ENCODE measurements around the gene HRAS.

HRAS gene

DNA sequence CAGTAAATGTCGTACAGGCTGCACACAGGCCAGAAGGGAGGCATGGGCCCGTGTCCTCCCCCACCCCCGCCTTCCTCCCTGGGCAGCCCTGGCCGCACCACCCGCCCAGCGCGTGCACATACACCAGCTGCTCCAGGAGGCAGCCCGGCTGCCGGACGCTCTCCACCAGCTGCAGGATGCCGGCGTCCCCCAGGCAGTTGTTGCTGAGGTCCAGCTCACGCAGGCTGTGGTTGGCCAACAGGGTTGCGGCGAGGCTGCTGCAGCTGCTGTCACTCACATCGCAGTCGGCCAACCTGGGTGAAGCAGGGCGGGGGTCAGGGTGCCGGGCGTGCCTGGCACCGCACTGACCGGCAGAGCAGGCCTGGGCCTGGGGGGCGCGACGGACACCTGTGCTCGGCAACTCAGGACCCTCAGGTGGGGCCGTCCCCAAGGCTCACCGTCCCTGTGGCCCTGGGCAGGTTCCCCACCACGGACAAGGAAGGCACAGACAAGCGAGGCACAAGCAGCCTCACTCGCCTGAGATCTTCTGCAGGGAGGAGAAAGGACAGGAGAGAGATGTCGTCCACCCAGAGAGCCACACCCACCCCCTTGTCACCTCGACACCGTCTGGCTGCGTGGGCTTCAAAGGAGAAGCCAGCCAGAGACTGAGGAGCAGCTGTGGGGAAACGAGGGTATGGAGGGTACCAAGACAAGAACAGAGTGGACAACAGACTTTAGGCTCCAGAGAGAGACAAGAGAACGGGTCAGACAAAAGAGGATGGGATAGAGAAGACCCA lies 40.4 kb downstream of the HRAS start:
- H3K27ac ChIP-seq = no peak overlapping the region
- no peak overlapping the region for H3K4me3 ChIP-seq
- TF ChIP-seq FOXP2 (optimal IDR thresholded peaks at IDR 0.05; ENCODE audit: control extremely low read depth, extremely low read length, insufficient read depth) (no peak), POLR2AphosphoS5 (IDR thresholded peaks at IDR 0.05; ENCODE audit: borderline replicate concordance, low read depth, low read length) (no peak), EZH2 (IDR thresholded peaks at IDR 0.05) (no peak)
- no peak for DNase-seq (ENCODE audit: low read depth, low spot score)
- H3K9ac ChIP-seq (ENCODE audit: insufficient read length) = no peak overlapping the region
- H3K9me3 ChIP-seq (ENCODE audit: low read depth, low read length) = no peaks in the 10 kb centered on the region
- peaks cover 51% of the 10 kb centered on the region for H3K36me3 ChIP-seq (ENCODE audit: insufficient read depth, low read length)

DNA sequence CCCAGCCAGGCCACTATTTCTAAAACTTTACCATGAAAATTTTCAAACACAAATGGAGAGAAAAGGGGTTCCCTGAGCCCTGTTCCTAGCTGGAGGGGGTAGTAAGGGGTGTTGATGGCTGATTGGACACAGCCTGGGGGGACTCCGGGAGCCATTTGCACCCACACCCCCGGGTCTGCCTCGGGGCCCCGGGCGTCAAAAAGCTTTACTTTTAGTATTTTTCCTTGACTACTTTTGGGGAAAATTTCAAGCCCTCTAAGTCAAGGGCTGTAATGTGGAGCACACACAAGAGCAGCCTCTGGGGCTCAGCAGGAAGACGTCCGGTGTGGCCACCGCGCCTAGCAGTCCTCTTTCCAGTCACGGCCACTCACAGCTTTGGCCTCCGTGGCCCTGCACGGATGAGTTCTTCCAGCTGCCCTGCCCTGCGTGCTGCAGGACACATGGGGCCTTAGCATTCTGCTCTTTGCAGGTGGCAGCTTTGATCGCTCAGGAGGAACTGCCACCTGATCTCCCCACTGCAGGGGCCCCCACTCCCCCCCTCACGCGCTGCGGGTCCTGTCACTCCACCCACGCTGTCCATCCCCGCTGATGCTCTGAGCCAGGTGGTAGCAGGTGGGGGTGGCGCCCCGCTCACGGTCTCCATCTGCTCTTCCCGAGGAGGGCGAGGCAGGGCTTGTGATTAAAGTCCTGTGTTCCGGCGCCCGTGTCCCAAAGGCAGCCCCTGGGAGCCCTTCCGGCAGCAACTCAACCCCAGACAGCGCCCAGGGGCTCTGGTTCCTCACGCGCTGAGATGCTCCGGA lies 42.7 kb downstream of the HRAS start:
- TF ChIP-seq POLR2AphosphoS5 (IDR thresholded peaks at IDR 0.05; ENCODE audit: borderline replicate concordance, low read depth, low read length) (no peak), FOXP2 (optimal IDR thresholded peaks at IDR 0.05; ENCODE audit: control extremely low read depth, extremely low read length, insufficient read depth) (no peak), EZH2 (IDR thresholded peaks at IDR 0.05) (no peak)
- no peak for DNase-seq (ENCODE audit: low read depth, low spot score)
- Histone ChIP-seq H3K4me3 (no peak overlapping the region), H3K36me3 (ENCODE audit: insufficient read depth, low read length) (peaks cover 28% of the 10 kb centered on the region), H3K27ac (0 out of 2 replicates have a peak overlapping the region, but pooled peaks have one; percentile 13), H3K9me3 (ENCODE audit: low read depth, low read length) (no peaks in the 10 kb centered on the region), H3K9ac (ENCODE audit: insufficient read length) (no peak overlapping the region)

DNA sequence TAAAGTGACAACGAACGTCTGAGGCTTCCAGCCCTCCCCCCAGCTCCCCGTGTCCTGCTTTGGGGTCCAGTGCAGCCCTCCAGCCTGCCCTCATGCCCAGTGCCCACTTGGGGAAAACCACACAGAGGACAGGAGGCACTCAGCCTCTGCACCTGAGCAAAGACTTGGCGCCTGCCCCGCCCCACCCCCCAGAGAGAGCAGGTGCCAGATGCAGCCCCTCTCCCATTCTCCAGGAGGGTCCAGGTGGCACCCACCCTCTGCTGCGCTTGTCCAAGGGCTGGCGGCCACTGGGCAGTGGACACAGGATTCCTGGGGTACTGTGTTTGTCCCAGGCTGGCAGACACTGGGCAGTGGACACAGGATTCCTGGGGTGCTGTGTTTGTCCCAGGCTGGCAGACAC lies 44.0 kb downstream of the HRAS start:
- TF ChIP-seq POLR2AphosphoS5 (IDR thresholded peaks at IDR 0.05; ENCODE audit: borderline replicate concordance, low read depth, low read length) = no peak
- TF ChIP-seq EZH2 (IDR thresholded peaks at IDR 0.05) = no peak
- TF ChIP-seq FOXP2 (optimal IDR thresholded peaks at IDR 0.05; ENCODE audit: control extremely low read depth, extremely low read length, insufficient read depth) = no peak
- H3K9ac ChIP-seq (ENCODE audit: insufficient read length) = no peak overlapping the region
- H3K9me3 ChIP-seq (ENCODE audit: low read depth, low read length) = no peaks in the 10 kb centered on the region
- H3K4me3 ChIP-seq = no peak overlapping the region
- H3K36me3 ChIP-seq (ENCODE audit: insufficient read depth, low read length) = peaks cover 16% of the 10 kb centered on the region; the same call in 1 of the 2 replicates
- no peak overlapping the region for H3K27ac ChIP-seq
- DNase-seq (ENCODE audit: low read depth, low spot score) = no peak

DNA sequence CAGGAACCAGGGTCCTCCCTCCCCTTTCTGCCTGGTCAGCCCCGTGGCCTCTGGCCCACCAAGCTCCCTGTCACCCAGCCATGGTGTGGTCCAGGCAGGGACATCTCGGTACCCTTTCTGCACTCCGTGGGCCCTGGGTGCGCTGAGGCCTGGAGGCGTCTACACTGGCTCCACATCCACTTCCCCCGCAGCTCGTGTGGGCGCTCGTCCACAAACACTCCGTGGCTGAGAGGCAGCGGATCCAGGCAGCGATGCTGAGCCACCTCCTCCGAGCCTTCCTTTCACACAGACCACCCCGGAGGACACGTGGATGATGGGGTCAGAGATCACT lies 44.5 kb downstream of the HRAS start:
- no peak for DNase-seq (ENCODE audit: low read depth, low spot score)
- Histone ChIP-seq H3K9me3 (ENCODE audit: low read depth, low read length) (no peaks in the 10 kb centered on the region), H3K27ac (no peak overlapping the region), H3K36me3 (ENCODE audit: insufficient read depth, low read length) (peaks cover 16% of the 10 kb centered on the region; the same call in 1 of the 2 replicates), H3K4me3 (no peak overlapping the region), H3K9ac (ENCODE audit: insufficient read length) (no peak overlapping the region)
- TF ChIP-seq POLR2AphosphoS5 (IDR thresholded peaks at IDR 0.05; ENCODE audit: borderline replicate concordance, low read depth, low read length) (no peak), FOXP2 (optimal IDR thresholded peaks at IDR 0.05; ENCODE audit: control extremely low read depth, extremely low read length, insufficient read depth) (no peak)

GRCh38 chr11:490186-490929 lies 45.0 kb downstream of the HRAS start:
- Histone ChIP-seq H3K36me3 (ENCODE audit: insufficient read depth, low read length) (peaks cover 11% of the 10 kb centered on the region; the same call in 1 of the 2 replicates), H3K4me3 (no peak overlapping the region), H3K9ac (ENCODE audit: insufficient read length) (no peak overlapping the region), H3K27ac (no peak overlapping the region), H3K9me3 (ENCODE audit: low read depth, low read length) (no peaks in the 10 kb centered on the region)
- DNase-seq (ENCODE audit: low read depth, low spot score) = no peak
- TF ChIP-seq FOXP2 (optimal IDR thresholded peaks at IDR 0.05; ENCODE audit: control extremely low read depth, extremely low read length, insufficient read depth) (no peak), EZH2 (IDR thresholded peaks at IDR 0.05) (no peak), POLR2AphosphoS5 (IDR thresholded peaks at IDR 0.05; ENCODE audit: borderline replicate concordance, low read depth, low read length) (no peak)

GRCh38 chr11:489610-490185 lies 45.7 kb downstream of the HRAS start:
- TF ChIP-seq POLR2AphosphoS5 (IDR thresholded peaks at IDR 0.05; ENCODE audit: borderline replicate concordance, low read depth, low read length) = no peak
- TF ChIP-seq FOXP2 (optimal IDR thresholded peaks at IDR 0.05; ENCODE audit: control extremely low read depth, extremely low read length, insufficient read depth) = no peak
- TF ChIP-seq EZH2 (IDR thresholded peaks at IDR 0.05) = no peak

GRCh38 chr11:488992-489391 lies 46.4 kb downstream of the HRAS start:
- no peak for DNase-seq (ENCODE audit: low read depth, low spot score)
- no peak for TF ChIP-seq FOXP2 (optimal IDR thresholded peaks at IDR 0.05; ENCODE audit: control extremely low read depth, extremely low read length, insufficient read depth)
- Histone ChIP-seq H3K36me3 (ENCODE audit: insufficient read depth, low read length) (peaks cover 3% of the 10 kb centered on the region; the same call in 1 of the 2 replicates), H3K9ac (ENCODE audit: insufficient read length) (no peak overlapping the region), H3K4me3 (no peak overlapping the region), H3K9me3 (ENCODE audit: low read depth, low read length) (no peaks in the 10 kb centered on the region), H3K27ac (no peak overlapping the region)

More at GRCh38 chr11:489610-490185, 45.7 kb downstream of the HRAS start:
- Histone ChIP-seq H3K4me3 (no peak overlapping the region), H3K9ac (ENCODE audit: insufficient read length) (no peak overlapping the region), H3K9me3 (ENCODE audit: low read depth, low read length) (no peaks in the 10 kb centered on the region), H3K27ac (no peak overlapping the region), H3K36me3 (ENCODE audit: insufficient read depth, low read length) (peaks cover 9% of the 10 kb centered on the region; the same call in 1 of the 2 replicates)
- DNase-seq (ENCODE audit: low read depth, low spot score) = no peak

DNA sequence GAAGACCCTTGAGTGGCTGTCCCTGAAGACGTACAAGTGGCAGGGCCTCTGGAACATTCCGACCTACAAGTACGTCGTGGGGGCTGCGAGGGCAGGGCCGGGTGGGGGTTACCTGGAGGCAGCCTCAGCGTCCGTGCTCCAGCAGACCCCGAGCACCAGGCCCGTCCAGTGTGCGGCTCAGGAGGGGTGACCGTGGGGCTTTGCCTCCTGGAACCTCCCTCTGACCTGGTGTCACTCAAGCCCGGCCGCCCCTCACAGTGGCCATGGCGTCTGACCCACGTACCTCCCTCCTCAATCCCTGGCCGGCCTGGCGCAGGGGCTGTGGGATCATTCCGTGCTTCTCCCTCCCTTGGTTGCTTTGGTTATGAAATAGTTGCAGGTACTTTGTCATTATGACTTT lies 46.8 kb downstream of the HRAS start:
- H3K27ac ChIP-seq = no peak overlapping the region
- no peak overlapping the region for H3K9ac ChIP-seq (ENCODE audit: insufficient read length)
- peaks cover under 1% of the 10 kb centered on the region; the same call in 1 of the 2 replicates for H3K36me3 ChIP-seq (ENCODE audit: insufficient read depth, low read length)
- H3K4me3 ChIP-seq = no peak overlapping the region
- H3K9me3 ChIP-seq (ENCODE audit: low read depth, low read length) = no peaks in the 10 kb centered on the region
- no peak for DNase-seq (ENCODE audit: low read depth, low spot score)
- no peak for TF ChIP-seq POLR2AphosphoS5 (IDR thresholded peaks at IDR 0.05; ENCODE audit: borderline replicate concordance, low read depth, low read length)
- TF ChIP-seq FOXP2 (optimal IDR thresholded peaks at IDR 0.05; ENCODE audit: control extremely low read depth, extremely low read length, insufficient read depth) = no peak
- no peak for TF ChIP-seq EZH2 (IDR thresholded peaks at IDR 0.05)
